Central memory CD4-positive, alpha-beta T cell (primary cell): ENCODE measurements around the gene AP5S1.
"Not testable (repeated sequence)": the region's sequence is repeated elsewhere in the genome, so short reads cannot be mapped to it uniquely, and the experiment has no call there.

Experiments used
- DNase-seq: peaks from one replicate; pipeline ENCODE4 v3.0.0; 2022

AP5S1 gene

GRCh38 chr20:3812975-3813847, 7.1 kb upstream of the AP5S1 start:
- DNase-seq: no peak

DNA sequence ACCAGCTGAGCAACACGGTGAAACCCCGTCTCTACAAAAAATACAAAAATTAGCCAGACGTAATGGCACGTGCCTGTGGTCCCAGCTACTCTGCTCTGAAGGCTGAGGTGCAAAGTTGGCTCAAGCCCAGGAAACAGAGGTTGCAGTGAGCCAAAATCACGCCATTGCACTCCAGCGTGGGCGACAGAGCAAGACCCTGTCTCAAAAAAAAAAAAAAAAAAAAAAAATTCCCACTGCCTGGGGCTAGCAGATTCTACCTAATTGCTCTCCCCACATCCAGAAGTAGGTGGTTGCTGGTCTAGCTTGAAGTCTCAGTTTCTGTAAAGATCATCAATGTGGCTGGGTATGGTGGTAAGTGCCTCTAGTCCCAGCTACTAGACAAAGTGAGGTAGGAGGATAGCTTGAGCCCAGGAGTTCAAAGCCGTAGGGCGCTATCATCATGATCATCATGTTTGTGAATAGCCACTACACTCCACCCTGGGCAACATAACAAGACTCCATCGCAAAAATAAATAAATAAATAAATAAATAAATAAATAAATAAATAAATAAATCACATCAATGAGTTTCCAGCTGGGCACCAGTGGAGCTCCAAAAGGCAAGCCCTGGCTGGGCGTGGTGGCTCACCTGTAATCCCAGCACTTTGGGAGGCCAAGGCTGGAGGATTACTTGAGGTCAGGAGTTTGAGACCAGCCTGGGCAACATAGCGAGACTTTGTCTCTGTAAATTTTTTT, 6.3 kb upstream of the AP5S1 start:
- peak; percentile 44 for DNase-seq

DNA sequence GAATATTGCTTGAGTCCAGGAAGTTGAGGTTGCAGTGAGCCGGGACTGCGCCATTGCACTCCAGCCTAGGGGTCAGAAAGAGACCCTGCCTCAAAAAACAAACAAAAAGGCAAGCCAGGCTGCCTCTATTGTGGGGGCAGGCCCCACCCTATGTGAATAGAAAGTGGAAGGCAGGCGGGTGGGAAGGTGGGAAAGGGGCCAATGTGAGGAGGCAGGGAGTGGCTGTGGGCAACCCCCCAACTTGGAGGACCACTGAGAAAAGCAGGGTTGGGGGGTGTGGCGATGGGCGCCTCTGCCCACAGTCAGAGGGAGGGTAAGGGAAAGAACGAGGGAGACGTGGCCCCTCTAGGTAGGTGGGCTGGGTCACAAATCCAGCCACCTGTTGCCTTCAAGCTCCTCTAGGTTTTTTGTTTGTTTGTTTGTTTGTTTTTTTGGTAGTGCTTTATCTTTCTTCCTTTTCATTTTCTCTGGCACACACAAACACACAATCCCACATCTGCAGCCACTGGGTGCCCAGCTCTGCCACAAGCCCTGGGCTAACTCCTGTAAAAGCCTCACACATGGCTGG, 5.3 kb upstream of the AP5S1 start:
- DNase-seq: no peak

DNA sequence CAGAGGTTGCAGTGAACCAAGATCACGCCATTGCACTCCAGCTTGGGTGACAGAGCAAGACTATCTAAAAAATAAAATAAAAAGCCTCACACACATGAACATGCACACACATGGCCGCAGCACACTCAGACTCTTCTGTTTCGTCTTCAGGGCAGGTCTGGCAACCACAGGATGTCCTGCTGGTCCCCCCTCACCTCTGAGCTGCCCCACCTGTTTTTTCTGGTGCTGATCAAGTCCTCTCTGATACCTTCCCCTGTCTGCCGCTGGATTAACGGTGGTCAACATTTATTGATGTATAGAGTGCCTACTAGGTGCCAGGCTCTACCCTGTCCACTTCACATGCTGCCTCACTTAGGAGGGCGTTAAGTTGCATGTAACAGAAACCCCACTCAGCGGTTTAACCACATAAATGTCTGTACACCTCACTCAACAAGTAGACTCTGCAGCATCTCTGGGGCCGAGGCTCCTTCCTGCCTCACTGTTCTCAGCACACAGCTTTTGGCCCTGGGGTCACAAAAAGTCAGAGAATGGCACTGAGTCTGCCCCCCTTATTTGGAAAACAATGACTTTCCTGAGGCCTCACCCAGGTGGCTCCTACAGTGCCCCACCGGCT, 4.5 kb upstream of the AP5S1 start:
- peak; percentile 44 for DNase-seq

DNA sequence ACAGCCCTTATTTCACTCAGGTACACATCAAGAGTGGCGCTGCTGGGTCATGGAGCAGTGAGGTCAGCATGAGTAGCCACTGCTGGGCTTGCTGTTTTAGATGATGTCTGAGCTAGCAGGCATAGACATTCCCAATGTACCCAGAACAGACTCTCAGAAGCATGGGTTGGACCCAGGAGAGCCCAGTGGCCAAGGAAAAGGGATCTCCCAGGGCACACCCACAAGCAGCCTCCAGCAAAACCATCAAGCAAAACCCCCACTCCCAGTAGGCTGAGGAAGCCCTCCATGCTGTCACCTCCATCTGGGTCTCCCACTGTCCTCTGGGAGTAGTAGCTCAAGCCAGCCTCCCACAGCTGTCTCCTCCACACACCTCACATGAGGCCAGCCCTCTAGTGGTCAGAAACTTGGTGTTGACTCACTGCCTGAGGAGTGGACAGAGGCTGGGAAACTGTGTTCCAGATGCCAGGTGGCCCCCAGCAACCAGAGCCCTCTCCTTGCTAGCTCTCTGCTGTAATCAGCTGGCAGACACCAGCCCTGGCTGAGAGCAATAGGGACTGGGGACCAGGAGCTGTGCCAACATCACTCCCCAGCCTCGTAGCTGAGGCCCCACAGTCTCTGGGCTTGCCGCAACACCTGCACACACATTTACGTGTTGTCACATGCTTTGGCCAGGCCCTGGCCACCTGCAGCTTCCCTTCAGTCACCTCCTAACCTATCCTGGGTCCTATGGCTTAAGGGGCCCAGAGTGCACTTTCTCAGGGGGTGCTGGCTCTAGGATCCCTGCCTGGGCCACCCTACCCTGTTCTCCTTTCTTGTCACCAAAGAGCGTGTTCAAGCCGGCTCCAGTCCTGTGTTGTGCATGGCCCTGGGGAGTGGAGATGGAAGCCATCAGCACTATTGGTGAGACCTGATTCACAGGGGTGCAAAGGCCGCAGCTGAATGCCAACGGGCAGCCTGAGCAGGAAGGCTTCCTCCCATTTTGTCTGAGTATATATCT, 1.9 kb upstream of the AP5S1 start:
- no peak for DNase-seq

- DNase-seq: no peak
These were observed 818 bp upstream of the AP5S1 start for GRCh38 chr20:3819411-3820047.

GRCh38 chr20:3820901-3821727, 767 bp downstream of the AP5S1 start:
- DNase-seq: no peak

- no peak for DNase-seq
These were observed 1.6 kb downstream of the AP5S1 start for GRCh38 chr20:3821996-3822395.

DNA sequence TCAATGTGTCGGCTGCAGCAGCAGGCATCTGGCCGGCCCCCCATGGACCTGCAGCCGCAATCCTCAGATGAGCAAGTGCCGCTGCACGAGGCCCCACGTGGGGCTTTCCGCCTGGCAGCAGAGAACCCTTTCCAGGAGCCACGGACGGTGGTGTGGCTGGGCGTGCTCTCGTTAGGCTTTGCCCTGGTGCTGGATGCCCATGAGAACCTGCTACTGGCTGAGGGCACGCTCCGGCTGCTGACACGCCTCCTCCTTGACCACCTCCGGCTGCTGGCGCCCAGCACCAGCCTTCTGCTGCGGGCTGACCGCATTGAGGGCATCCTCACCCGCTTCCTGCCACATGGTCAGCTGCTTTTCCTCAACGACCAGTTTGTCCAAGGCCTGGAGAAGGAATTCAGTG, 3.5 kb downstream of the AP5S1 start:
- DNase-seq: no peak

DNA sequence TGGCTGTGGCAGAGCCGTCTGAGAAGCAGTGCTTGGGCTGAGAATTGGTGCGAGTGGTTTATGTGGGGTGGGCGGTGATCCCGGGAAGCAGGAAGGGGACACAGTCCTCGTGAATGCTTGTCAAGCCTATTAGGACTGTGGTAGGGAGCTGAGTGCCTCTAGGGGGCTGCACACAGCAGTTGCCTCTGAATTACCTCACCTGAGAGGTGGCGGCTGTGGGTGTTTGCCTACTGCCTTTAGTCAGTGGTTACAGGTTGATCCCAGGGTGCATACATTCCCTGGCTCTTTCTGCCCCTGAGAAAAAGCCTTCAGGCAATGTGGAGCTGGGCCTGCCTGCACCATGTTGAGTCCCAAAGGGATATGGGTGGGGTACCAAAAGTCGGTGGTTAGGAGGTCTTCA, 5.2 kb downstream of the AP5S1 start:
- DNase-seq: no peak

- DNase-seq: no peak
These were observed 6.1 kb downstream of the AP5S1 start for GRCh38 chr20:3826420-3826819.

DNA sequence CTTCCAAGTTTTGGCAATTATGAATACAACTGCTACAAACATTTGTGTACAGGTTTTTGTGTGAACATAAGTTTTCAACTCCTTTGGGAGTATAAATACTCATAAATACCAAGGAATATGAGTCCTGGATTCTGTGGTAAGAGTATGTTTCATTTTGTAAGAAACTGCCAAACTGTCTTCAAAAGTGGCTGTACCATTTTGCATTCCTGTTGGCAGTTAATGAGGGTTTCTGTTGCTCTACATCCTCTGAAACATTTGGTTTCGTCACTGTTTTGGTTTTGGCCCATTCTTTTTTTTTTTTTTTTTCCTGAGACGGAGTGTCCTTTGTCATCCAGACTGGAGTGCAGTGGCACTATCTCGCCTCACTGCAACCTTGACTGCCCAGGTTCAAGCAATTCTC, 8.5 kb downstream of the AP5S1 start:
- no peak for DNase-seq

GRCh38 chr20:3829891-3830290, 9.5 kb downstream of the AP5S1 start:
- not testable (repeated sequence) for DNase-seq

GRCh38 chr20:3836132-3836531, 15.8 kb downstream of the AP5S1 start:
- DNase-seq: no peak

DNA sequence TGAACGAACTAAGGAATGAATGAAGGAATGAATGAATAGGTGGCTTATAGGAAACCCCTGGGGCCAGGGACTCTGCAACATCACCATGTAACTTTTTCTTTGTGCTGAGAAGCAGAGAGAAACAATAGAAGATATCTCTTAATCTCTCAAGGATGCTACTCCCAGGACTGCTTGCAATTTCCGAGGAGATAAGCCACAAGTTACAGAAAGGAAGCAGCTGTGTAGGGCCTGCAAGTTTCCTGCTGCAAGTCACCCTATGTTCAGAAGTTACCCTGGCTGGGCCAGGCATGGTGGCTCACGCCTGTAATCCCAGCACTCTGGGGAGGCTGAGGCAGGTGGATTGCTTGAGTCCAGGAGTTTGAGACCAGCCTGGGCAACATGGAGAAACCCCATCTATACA, 19.0 kb downstream of the AP5S1 start:
- DNase-seq: no peak

GRCh38 chr20:3840201-3840600, 19.9 kb downstream of the AP5S1 start:
- not testable (repeated sequence) for DNase-seq

- DNase-seq: no peak
These were observed 22.1 kb downstream of the AP5S1 start for GRCh38 chr20:3842348-3842930.

DNA sequence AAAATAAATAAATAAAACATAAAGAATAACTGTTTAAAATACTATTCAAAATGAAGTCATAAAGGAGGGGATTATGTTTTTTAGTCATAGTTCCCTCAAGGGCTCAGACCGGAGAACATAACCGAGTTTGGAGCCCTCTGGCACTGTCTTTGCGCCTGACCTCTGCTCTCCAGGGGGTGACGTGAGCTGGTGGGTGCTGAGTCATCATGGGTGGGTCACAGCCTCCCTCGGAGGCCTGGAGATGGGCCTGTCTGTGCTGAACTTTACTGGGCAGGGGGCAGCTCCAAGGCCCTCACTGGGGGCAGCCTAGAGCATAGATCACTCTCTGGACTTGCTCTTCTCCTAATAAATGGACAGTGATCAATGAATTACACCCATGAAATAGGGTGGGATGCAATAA, 23.1 kb downstream of the AP5S1 start:
- DNase-seq: no peak

DNA sequence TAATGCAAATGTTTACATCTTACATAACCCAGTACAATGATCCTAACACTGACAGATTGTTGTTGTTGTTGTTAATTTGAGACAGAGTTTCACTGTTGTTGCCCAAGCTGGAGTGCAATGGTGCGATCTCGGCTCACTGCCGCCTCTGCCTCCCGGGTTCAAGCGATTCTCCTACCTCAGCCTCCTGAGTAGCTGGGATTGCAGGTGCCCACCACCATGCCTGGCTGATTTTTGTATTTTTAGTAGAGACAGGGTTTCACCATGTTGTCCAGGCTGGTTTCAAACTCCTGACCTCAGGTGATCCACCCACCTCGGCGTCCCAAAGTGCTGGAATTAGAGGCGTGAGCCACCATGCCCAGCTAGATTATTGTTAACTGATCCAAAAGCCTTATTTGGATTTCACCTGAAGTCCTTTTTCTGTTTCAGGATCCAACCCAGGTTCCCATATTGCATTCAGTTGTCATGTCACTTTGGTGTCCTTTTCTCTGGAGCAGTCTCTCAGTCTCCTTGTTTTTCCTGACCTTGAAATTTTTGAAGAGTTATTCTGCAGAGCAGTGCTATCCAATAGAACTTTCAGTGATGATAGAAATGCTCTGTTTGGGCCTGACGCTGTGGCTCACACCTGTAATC, 23.8 kb downstream of the AP5S1 start:
- DNase-seq: not testable (repeated sequence)

GRCh38 chr20:3846378-3846739, 26.0 kb downstream of the AP5S1 start:
- DNase-seq: no peak
